NCI-H2107 (cell line): Measurements from ENCODE around the gene SFTPD.
"Not testable (repeated sequence)": the region's sequence is repeated elsewhere in the genome, so short reads cannot be mapped to it uniquely, and the experiment has no call there.

Experiments used
- DNase-seq: peaks from one replicate; lab custom pipeline; 2025; lab: John Stamatoyannopoulos, UW

Gene SFTPD

GRCh38 chr10:79948976-79949722 lies at the start of gene SFTPD:
Gene SFTPD, minus strand, starts transcription at chr10:79949105. Its CDS starts 2,446 bp downstream, at chr10:79946659.
- DNase-seq: no peak

GRCh38 chr10:79995979-79996634 lies 47.2 kb upstream of the SFTPD start:
- DNase-seq: no peak

- DNase-seq: no peak
Measured at GRCh38 chr10:79994556-79994955, 45.7 kb upstream of the SFTPD start.

GRCh38 chr10:79988199-79988598 lies 39.3 kb upstream of the SFTPD start:
- DNase-seq: not testable (repeated sequence)

GRCh38 chr10:79986661-79987060 lies 37.8 kb upstream of the SFTPD start:
- not testable (repeated sequence) for DNase-seq

GRCh38 chr10:79985481-79986072 lies 36.7 kb upstream of the SFTPD start:
- no peak for DNase-seq

- no peak for DNase-seq
Measured at GRCh38 chr10:79984851-79985250, 35.9 kb upstream of the SFTPD start.

GRCh38 chr10:79983286-79983909 lies 34.5 kb upstream of the SFTPD start:
- DNase-seq: no peak

GRCh38 chr10:79982861-79983260 lies 34.0 kb upstream of the SFTPD start:
- no peak for DNase-seq

GRCh38 chr10:79982362-79982800 lies 33.5 kb upstream of the SFTPD start:
- DNase-seq: no peak

- DNase-seq: peak; percentile 16
Measured at GRCh38 chr10:79981450-79982361, 32.8 kb upstream of the SFTPD start.

- no peak for DNase-seq
Measured at GRCh38 chr10:79980711-79981110, 31.8 kb upstream of the SFTPD start.

- DNase-seq: no peak
Measured at GRCh38 chr10:79979976-79980687, 31.2 kb upstream of the SFTPD start.

- no peak for DNase-seq
Measured at GRCh38 chr10:79979310-79979975, 30.5 kb upstream of the SFTPD start.

- DNase-seq: no peak
Measured at GRCh38 chr10:79976999-79977398, 28.1 kb upstream of the SFTPD start.

GRCh38 chr10:79970062-79970461 lies 21.2 kb upstream of the SFTPD start:
- DNase-seq: no peak

- DNase-seq: no peak
Measured at GRCh38 chr10:79947787-79948424, 999 bp downstream of the SFTPD start.

- DNase-seq: peak; percentile 23
Measured at GRCh38 chr10:79947083-79947415, 1.9 kb downstream of the SFTPD start.

GRCh38 chr10:79946271-79947082 lies 2.4 kb downstream of the SFTPD start:
- no peak for DNase-seq
